ENCODE measurements around the gene ZNF492.

GRCh38 chr19:22600690-22601648, 33.2 kb upstream of the ZNF492 start:
- TF ChIP-seq POLR2AphosphoS5 (IDR thresholded peaks at IDR 0.05; ENCODE audit: borderline replicate concordance, low read depth, low read length) (no peak), EZH2 (IDR thresholded peaks at IDR 0.05) (no peak)

Data from SK-N-MC (cell line).